NCI-H146 treated with DMSO at 0.1 percent for 48 hours (cell line): ENCODE results near the gene KHK.
"Not testable (repeated sequence)": the region's sequence is repeated elsewhere in the genome, so short reads cannot be mapped to it uniquely, and the experiment has no call there.

Experiments used
- DNase-seq: peaks from one replicate; lab custom pipeline; 2025; ENCODE audit not compliant: unreplicated experiment; lab: John Stamatoyannopoulos, UW

Gene KHK

DNA sequence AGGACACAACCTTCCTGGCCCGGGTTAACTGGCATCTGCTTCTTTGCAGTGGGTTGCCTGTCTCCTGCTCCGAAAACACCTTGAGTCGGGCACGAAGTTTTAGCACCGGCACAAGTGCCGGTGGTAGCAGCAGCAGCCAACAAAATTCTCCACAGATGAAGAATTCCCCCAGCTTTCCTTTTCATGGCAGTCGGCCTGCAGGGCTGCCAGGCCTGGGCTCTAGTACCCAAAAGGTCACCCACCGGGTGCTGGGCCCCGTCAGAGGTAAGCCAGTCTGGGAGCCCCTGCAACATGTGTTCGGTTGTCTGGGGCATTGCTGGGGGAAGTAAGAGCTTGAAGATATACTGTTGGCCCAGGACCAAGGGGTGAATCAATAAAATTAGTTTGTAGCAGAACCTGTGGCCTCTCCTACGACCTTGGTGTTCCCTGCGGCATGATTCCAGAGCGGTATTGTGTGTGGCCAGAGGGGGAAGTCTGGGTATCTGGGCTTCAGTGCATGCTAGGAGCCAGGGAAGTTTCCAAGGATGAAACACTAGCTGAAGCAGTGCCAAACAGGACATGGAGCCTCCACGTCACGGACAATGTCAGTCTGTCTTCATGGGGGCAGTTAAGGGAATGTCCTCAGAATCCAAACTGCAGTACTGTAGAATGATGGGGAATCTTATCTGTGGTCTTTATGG, 27.3 kb upstream of the KHK start:
- DNase-seq, result no peak

DNA sequence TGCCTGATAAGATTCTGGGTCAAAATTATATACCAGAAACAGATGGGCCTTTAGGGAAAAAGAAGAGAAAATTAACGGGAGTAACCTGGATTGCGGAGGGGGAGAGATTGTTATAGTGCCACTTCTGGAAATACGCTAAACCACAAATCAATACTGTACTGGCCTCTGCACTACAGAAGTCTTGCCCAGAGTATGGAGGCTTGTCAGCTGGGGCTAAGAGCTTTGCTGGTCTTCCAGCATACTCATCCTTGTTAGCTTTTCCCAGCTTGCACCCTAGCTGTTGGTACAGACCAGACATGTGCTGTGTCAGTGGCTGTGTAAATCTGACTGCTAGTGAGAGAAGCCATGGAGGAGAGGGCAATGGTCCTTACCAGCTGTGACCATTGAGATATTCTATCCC, 26.2 kb upstream of the KHK start:
- DNase-seq, result no peak

- no peak for DNase-seq
These were observed 21.4 kb upstream of the KHK start for GRCh38 chr2:27065128-27065527.

GRCh38 chr2:27067385-27067784, 19.2 kb upstream of the KHK start:
- DNase-seq, result no peak

DNA sequence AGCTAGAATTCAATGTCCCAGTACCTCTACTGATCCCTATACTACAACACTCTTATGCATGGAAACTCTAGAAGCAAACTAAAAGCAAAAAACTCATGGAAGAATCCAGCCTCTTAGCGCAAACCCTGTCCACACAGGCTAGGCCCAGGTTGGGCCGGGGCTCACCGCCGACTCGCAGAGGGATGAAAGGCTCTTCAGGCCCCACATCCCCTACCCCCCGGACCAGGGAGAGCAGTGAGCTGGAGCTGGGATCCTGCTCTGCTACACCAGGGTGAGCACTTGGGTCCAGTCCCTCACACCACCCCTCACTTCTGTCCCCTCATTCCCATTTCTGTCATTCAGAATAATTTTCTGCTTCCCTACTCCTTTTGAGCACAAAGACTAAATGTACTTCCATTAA, 17.1 kb upstream of the KHK start:
- DNase-seq, result no peak

GRCh38 chr2:27069961-27070618, 16.5 kb upstream of the KHK start:
- no peak for DNase-seq

DNA sequence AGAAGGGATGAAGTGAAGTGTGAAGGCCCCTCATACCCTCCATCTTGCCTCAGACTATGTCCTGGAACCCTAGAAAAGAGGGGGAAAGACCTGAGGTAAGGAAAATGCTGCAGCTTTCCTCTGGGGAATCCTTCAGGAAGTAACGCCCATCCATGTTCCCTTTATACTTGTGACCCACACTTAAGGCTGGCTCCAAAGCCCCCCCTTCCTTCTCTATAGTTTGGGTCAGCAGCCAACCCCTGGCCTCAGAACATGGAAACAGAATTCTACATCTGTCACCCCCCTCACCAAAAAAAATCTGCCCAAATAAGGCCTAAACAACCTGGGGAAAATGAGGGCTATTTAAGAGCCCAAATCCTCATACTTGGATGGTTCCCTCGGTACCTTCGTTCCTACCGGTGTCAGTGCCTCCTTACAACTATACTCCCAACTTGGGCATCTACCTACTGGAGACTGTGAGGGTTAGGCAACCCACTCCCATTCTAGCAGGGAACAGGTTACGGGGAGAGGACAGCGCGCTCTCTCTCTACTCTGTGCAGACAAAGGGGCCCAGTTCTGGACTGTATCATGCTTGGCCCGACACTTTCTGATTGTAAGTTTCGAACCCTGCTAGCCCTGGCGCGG, 15.8 kb upstream of the KHK start:
- no peak for DNase-seq

DNA sequence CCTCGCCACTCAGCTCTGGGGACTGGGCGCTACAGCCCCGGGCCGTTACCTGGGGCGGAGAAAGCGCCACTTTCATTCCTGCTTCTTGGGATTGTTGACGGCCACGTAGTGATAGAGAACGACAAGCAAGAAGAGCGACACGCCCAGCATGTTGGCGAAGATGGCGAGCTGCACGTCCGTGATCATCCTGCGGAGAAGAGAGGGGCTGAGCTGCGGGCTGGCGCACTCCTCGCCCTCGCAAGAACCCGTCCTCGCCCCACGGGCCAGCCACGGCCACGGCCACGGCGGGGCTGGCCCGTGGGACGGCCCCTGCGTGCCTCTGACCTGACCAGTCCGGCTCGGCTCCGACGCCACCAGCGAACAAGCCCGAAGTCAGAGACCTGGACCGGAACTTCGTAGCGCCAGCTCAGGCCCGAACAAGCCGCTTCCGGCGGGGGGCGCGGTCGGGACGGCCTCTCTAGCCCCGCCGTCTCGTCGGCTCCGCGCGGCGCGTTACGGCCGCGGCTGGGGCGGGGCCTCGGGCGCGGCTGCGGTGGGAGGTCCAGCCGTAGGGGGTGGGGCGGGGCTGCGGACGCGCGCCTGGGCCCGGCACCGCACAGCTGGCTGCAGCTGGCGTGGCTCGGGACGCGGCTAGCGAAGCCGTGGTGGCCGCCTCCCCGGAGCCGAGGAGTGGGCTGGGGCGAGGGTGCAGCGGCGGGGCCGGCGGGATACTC, 15.1 kb upstream of the KHK start, which contains the start of gene OST4:
OST4 (minus strand) TSS at position 378 of the 713 bp plus-strand sequence.
- peak; percentile 60 for DNase-seq

GRCh38 chr2:27071990-27072830, 14.4 kb upstream of the KHK start:
- no peak for DNase-seq

DNA sequence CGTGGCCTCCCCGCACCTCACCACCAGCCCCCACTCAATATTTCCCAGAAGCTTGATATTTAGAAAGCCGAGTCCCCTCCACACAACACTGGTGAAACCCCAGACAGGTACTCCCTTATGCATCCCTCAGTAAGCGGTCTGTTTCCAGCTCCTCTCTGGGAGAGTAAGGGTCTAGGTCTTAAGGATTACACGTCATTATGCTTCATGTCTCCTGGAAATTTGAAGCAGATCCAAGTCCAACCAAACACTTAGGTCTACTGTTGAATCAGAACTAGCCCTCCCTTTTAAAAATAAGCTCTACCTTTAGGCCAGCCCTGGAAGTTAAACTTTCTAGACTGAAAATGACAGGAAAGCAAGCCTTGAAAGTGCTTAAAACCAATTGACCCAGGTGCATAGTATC, 13.7 kb upstream of the KHK start:
- DNase-seq, result no peak

DNA sequence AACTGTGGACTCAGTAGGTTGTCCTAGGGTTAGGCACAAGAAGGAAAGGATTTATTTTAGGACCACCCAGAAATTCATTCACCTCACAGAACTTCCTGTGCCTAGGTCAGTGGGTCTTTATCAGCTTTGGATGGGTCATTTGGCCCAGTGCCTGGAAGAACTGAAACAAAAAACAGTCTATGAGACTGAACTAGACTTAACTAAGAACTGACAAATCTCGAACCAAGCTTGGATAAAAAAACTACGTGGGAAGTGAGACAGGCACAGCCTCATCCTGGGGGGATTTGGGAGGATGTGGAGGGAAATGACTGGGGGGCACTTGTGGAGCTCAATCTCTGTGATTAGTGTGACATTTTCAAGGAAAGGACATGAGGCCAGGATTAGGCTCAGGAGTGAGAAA, 12.8 kb upstream of the KHK start:
- no peak for DNase-seq

DNA sequence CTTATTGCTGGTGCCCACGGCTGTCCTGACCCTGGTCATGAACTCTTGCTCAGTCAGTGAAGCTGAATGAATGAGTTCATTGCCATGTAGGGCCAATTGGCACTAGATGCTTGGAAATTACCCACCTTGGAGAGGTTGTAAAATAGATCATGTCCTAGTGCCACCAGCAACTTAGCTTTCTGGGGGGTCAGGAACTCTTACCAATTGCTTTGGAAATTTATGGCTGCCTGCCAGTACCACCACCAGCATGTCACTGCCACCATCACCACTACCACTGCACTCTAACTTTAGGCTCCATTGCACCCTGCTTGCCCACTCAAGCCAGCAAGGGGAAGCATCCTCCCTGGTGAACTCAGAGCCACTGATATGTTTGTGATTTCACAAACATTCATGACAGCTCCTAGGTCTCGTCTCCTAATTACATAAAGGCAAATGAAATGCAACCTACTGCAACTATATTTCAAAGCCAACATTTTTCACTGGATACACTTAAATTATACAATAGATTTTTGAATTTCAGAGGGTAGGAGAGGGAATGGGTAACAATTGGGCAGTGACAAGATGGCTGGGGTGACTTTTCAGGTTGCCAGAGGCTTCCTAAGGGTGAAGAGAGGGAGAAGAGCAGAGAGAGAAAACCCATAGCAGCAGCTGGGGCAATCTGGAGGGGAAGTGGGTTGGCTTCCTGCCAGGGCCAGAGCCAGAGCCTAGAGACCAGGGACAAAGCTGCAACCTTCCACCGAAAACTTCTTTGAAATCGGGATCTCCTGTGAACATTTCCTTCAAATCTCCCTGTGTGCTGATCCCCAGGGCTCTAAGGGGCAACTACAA, 11.6 kb upstream of the KHK start:
- no peak for DNase-seq

GRCh38 chr2:27075566-27075871, 11.1 kb upstream of the KHK start:
- DNase-seq, result not testable (repeated sequence)

DNA sequence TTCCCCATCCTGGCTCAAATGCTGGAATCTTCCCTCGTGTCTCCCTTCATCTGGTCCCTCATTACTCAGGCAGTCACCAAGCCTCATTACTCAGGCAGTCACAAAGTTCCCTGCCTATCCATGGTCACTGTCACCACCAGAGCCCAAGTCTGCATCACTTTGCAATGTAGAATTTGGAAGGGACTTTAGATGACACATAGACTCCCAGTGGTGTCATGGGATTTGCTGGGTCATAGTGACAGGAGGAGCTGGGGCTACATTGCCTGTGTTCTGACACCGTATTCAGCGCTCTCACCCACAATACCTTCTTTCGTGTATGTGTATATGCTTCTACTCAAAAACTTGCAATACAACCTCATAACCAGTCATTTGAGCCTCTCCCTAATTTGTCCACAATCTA, 10.2 kb upstream of the KHK start:
- no peak for DNase-seq

GRCh38 chr2:27077231-27077630, 9.3 kb upstream of the KHK start:
- no peak for DNase-seq

- no peak for DNase-seq
These were observed 8.0 kb upstream of the KHK start, which contains the start of gene EMILIN1 for GRCh38 chr2:27078267-27079194. TSS of gene EMILIN1 (plus strand) at chr2:27078615. CDS start at chr2:27079066, 451 bp downstream.

GRCh38 chr2:27079233-27080139, 7.1 kb upstream of the KHK start:
- no peak for DNase-seq

DNA sequence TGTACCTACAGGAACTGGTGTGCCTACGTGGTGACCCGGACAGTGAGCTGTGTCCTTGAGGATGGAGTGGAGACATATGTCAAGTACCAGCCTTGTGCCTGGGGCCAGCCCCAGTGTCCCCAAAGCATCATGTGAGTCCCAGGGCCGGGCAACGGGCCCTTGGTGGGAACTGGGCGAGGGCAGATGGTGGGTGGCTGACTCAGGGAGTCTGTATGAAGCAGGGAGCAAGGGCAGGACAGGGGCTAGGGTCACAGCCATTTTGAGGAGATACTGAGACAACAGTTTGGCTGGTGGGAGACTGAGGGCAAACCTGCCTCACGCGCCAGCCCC, 6.5 kb upstream of the KHK start:
- DNase-seq, result no peak
